Neural crest cell (in vitro differentiated cells): ENCODE measurements around the gene WWTR1. TPM values are rescaled to one million over a fixed set of nuclear protein-coding genes. Genes with fewer than 3 reads are reported as not detected.

ENCODE experiments used
- DNase-seq: peaks from one replicate; pipeline ENCODE4 v3.0.0; 2021; ENCODE audit warnings: low read depth, mixed read lengths, low spot score
- H3K27ac Mint-ChIP-seq: one replicate; pipeline ENCODE4 v1.8.0; 2021; ENCODE audit warnings: mild to moderate bottlenecking, mixed read lengths; ENCODE audit not compliant: unreplicated experiment
- H3K27me3 Mint-ChIP-seq: 2 replicates; pipeline ENCODE4 v1.8.0; 2021; ENCODE audit warnings: low read depth, mild to moderate bottlenecking, mixed read lengths
- H3K36me3 Mint-ChIP-seq: 2 replicates; pipeline ENCODE4 v1.8.0; 2021; ENCODE audit warnings: low read depth, mild to moderate bottlenecking, mixed read lengths
- H3K4me1 Mint-ChIP-seq: 2 replicates; pipeline ENCODE4 v1.8.0; 2021; ENCODE audit warnings: mixed read lengths
- H3K4me3 Mint-ChIP-seq: one replicate; pipeline ENCODE4 v1.8.0; 2021; ENCODE audit warnings: mild to moderate bottlenecking, mixed read lengths
- H3K9me3 Mint-ChIP-seq: 2 replicates; pipeline ENCODE4 v1.8.0; 2021; ENCODE audit warnings: mixed read lengths
- total RNA-seq: library from RNA; stranded (reverse); gene quantifications from 2 replicates; pipeline ENCODE4 v1.2.1, GENCODE V29; 2021
- TF ChIP-seq, protein P1 (sequence below): fragments of 200-600 bp; sonication (generic); conservative IDR thresholded peaks from 2 replicates; pipeline ENCODE4 v1.5.0; 2021; ENCODE audit warnings: antibody characterized with exemption, mild to moderate bottlenecking

Gene WWTR1
- total RNA-seq, 1 donor from 2014 or later = 35.6 TPM

DNA sequence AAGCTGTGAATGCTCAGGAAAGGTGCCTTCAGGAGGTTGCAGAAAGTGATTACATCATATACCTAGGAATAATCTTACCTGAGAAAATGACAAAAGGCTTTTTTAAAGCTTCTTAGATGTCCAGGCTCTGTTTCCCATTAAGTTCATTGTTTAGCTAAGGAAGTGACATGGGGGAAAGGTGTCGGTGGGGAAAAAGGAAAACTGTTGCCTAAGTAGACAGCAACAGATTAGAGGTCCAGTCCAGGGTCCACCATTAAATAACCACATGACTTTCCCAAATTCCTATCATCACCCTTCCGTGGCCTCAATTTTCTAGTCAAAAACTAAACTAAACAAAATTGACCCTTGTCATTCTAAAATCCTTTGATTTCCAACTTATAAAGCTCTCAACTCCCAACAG lies 4.3 kb downstream of the WWTR1 start:
- H3K36me3 Mint-ChIP-seq = peaks cover 21% of the 10 kb centered on the region
- DNase-seq = no peak

DNA sequence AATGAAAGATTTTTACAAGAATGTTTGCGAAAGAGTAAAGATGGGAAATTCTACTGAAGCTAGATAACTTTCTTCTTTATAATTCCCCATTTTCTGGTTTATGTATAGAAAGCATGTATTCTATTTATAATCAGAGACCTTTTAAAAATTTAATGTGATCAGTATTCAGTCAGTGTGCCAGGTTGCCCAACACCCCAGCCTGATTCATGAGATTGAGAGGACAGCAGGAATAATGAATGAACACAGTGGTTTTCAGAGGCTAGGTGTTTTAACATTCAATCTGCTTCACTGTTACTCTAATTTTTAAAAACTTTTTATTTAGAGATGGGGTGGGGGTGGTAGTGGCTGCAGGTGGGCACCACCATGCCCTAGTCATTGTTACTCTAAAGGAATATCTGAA lies 4.7 kb downstream of the WWTR1 start:
- peaks cover 24% of the 10 kb centered on the region for H3K36me3 Mint-ChIP-seq
- no peak overlapping the region for H3K4me3 Mint-ChIP-seq

More for the DNA sequence above, 4.3 kb downstream of the WWTR1 start:
- TF ChIP-seq, protein P1, sequence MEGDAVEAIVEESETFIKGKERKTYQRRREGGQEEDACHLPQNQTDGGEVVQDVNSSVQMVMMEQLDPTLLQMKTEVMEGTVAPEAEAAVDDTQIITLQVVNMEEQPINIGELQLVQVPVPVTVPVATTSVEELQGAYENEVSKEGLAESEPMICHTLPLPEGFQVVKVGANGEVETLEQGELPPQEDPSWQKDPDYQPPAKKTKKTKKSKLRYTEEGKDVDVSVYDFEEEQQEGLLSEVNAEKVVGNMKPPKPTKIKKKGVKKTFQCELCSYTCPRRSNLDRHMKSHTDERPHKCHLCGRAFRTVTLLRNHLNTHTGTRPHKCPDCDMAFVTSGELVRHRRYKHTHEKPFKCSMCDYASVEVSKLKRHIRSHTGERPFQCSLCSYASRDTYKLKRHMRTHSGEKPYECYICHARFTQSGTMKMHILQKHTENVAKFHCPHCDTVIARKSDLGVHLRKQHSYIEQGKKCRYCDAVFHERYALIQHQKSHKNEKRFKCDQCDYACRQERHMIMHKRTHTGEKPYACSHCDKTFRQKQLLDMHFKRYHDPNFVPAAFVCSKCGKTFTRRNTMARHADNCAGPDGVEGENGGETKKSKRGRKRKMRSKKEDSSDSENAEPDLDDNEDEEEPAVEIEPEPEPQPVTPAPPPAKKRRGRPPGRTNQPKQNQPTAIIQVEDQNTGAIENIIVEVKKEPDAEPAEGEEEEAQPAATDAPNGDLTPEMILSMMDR = no peak
- Mint-ChIP-seq H3K27ac (no peak overlapping the region), H3K4me3 (peak overlapping the region; percentile 19), H3K9me3 (no peaks in the 10 kb centered on the region), H3K27me3 (no peaks in the 10 kb centered on the region), H3K4me1 (peaks cover 48% of the 10 kb centered on the region)

DNA sequence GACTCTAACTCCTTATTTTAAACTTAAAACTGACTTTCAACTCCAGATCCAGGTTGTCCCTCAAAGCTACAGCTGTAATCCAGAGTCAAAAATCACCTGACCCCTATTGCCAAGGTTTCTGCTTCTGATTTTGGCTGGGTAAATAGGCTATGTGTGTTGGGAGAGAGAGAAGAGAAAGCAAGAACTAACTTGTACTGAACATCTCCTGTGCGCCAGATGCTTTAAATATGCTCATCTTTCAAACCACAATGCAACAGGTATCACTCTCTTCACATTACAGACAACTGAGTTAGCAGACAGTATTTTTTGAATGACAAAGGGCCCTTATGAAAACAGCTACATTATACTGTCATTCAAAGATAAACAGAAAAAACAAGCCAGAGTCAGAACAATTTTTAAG lies 7.0 kb downstream of the WWTR1 start:
- TF ChIP-seq, protein P1 = no peak
- no peaks in the 10 kb centered on the region for H3K27me3 Mint-ChIP-seq
- DNase-seq = no peak
- H3K4me1 Mint-ChIP-seq = peaks cover 32% of the 10 kb centered on the region
- H3K36me3 Mint-ChIP-seq = peaks cover 29% of the 10 kb centered on the region
- H3K4me3 Mint-ChIP-seq = no peak overlapping the region
- H3K9me3 Mint-ChIP-seq = no peaks in the 10 kb centered on the region
- H3K27ac Mint-ChIP-seq = no peak overlapping the region

More for the DNA sequence above, 4.7 kb downstream of the WWTR1 start:
- TF ChIP-seq, protein P1 = no peak
- Mint-ChIP-seq H3K27ac (no peak overlapping the region), H3K27me3 (no peaks in the 10 kb centered on the region), H3K9me3 (no peaks in the 10 kb centered on the region), H3K4me1 (peaks cover 48% of the 10 kb centered on the region)
- DNase-seq = no peak

GRCh38 chr3:149648525-149648924 lies 9.3 kb downstream of the WWTR1 start:
- no peak for DNase-seq
- H3K9me3 Mint-ChIP-seq = no peaks in the 10 kb centered on the region
- H3K27ac Mint-ChIP-seq = no peak overlapping the region
- H3K4me1 Mint-ChIP-seq = peaks cover 22% of the 10 kb centered on the region
- H3K36me3 Mint-ChIP-seq = peaks cover 20% of the 10 kb centered on the region
- TF ChIP-seq, protein P1 = no peak
- H3K4me3 Mint-ChIP-seq = no peak overlapping the region
- no peaks in the 10 kb centered on the region for H3K27me3 Mint-ChIP-seq

GRCh38 chr3:149647812-149648211 lies 10.0 kb downstream of the WWTR1 start:
- peaks cover 22% of the 10 kb centered on the region for H3K4me1 Mint-ChIP-seq
- peaks cover 20% of the 10 kb centered on the region for H3K36me3 Mint-ChIP-seq
- no peaks in the 10 kb centered on the region for H3K9me3 Mint-ChIP-seq
- DNase-seq = no peak
- no peaks in the 10 kb centered on the region for H3K27me3 Mint-ChIP-seq
- H3K27ac Mint-ChIP-seq = no peak overlapping the region
- TF ChIP-seq, protein P1 = no peak
- no peak overlapping the region for H3K4me3 Mint-ChIP-seq

DNA sequence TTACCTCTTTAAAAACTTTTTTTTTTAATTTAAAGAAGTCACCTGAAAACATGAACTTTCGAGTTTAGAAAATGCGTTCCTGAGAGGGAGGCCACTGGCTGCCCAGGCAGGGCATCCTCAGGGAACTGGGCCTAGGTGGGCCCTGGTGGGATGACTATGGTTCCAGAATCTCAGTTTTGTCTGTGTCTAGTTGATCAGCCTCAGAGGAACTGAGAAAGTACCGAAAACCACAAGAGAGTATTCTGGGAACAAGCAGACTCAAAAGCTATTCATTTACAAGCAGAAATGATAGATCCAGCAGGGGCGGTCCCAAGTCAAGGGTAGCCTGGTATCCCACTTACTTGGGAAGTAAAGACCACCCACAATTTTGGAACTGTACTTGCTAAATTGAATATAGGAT lies 10.5 kb downstream of the WWTR1 start:
- TF ChIP-seq, protein P1 = no peak
- Mint-ChIP-seq H3K36me3 (peaks cover 20% of the 10 kb centered on the region), H3K27ac (no peak overlapping the region), H3K4me3 (no peak overlapping the region), H3K9me3 (no peaks in the 10 kb centered on the region), H3K27me3 (no peaks in the 10 kb centered on the region), H3K4me1 (peaks cover 22% of the 10 kb centered on the region)
- no peak for DNase-seq
